OCI-LY1 (cell line): Measurements from ENCODE around the gene CTNND2.

Experiments
- H2AFZ ChIP-seq: fragments of 200-600 bp; sonication (generic), shearing (Covaris generic); 2 replicates; pipeline ENCODE4 v1.6.0; 2014; ENCODE audit warnings: antibody characterized with exemption, mild to moderate bottlenecking, low read length
- H3F3A ChIP-seq: fragments of 200-600 bp; sonication (generic), shearing (Covaris generic); 2 replicates; pipeline ENCODE4 v1.6.0; 2014; ENCODE audit warnings: mild to moderate bottlenecking, antibody characterized with exemption, low read length, moderate library complexity; ENCODE audit not compliant: insufficient read depth
- H3K27ac ChIP-seq: fragments of 200-600 bp; sonication (generic); 2 replicates; pipeline ENCODE4 v1.5.1; 2014; ENCODE audit warnings: low read length, mixed run types, mild to moderate bottlenecking, low read depth; ENCODE audit not compliant: poor library complexity, severe bottlenecking
- H3K27me3 ChIP-seq: fragments of 200-600 bp; sonication (generic); 2 replicates; pipeline ENCODE4 v1.6.0; 2014; ENCODE audit warnings: antibody characterized with exemption, mild to moderate bottlenecking, low read length, moderate library complexity; ENCODE audit not compliant: insufficient read depth
- H3K36me3 ChIP-seq: fragments of 200-600 bp; sonication (generic); 2 replicates; pipeline ENCODE4 v1.6.1; 2014; ENCODE audit warnings: mild to moderate bottlenecking, antibody characterized with exemption, low read length, moderate library complexity, mixed read lengths; ENCODE audit not compliant: insufficient read depth
- H3K4me1 ChIP-seq: fragments of 200-600 bp; sonication (generic); 2 replicates; pipeline ENCODE4 v1.5.1; 2014; ENCODE audit warnings: mild to moderate bottlenecking, low read length, moderate library complexity; ENCODE audit not compliant: insufficient read depth, severe bottlenecking
- H3K4me2 ChIP-seq: fragments of 200-600 bp; sonication (generic), shearing (Covaris generic); 2 replicates; pipeline ENCODE4 v1.6.1; 2014; ENCODE audit warnings: low read length
- H3K4me3 ChIP-seq: fragments of 200-600 bp; sonication (generic); 2 replicates; pipeline ENCODE4 v1.5.1; 2014; ENCODE audit warnings: low read length, low read depth, mild to moderate bottlenecking, mixed read lengths; ENCODE audit not compliant: poor library complexity, severe bottlenecking
- H3K79me2 ChIP-seq: fragments of 200-600 bp; shearing (Covaris generic); 2 replicates; pipeline ENCODE4 v1.6.1; 2016; ENCODE audit warnings: mixed run types, low read length, mixed read lengths; ENCODE audit not compliant: insufficient read depth
- H3K9ac ChIP-seq: fragments of 200-600 bp; sonication (generic), shearing (Covaris generic); 2 replicates; pipeline ENCODE4 v1.6.1; 2014; ENCODE audit warnings: mild to moderate bottlenecking, low read length, mixed read lengths
- H3K9me2 ChIP-seq: fragments of 200-600 bp; sonication (generic), shearing (Covaris generic); 2 replicates; pipeline ENCODE4 v1.6.1; 2014; ENCODE audit warnings: low read depth, mild to moderate bottlenecking, low read length, mixed read lengths
- H3K9me3 ChIP-seq: fragments of 200-600 bp; shearing (Covaris generic); 2 replicates; pipeline ENCODE4 v1.6.1; 2014; ENCODE audit warnings: low read length, mixed read lengths
- H4K20me1 ChIP-seq: fragments of 200-600 bp; sonication (generic), shearing (Covaris generic); 2 replicates; pipeline ENCODE4 v1.6.0; 2016; ENCODE audit warnings: mild to moderate bottlenecking, low read length; ENCODE audit not compliant: insufficient read depth
- CTCF ChIP-seq: fragments of 200-600 bp; sonication (generic), shearing (Covaris generic); IDR thresholded peaks from 2 replicates; pipeline ENCODE4 v1.5.1; 2017; ENCODE audit warnings: mild to moderate bottlenecking, antibody characterized with exemption, low read length, moderate library complexity, mixed read lengths
- EZH2 ChIP-seq: fragments of 200-600 bp; sonication (generic), shearing (Covaris generic); IDR thresholded peaks from 2 replicates; pipeline ENCODE4 v1.8.0; 2017; ENCODE audit warnings: borderline replicate concordance, mixed run types, mild to moderate bottlenecking, antibody characterized with exemption, low read length, moderate library complexity, mixed read lengths

Gene CTNND2

GRCh38 chr5:11152368-11152767 is 751.9 kb downstream of the CTNND2 start:
- Histone ChIP-seq H3K36me3 (no peaks in the 10 kb centered on the region), H4K20me1 (no peaks in the 10 kb centered on the region), H3K9me2 (no peaks in the 10 kb centered on the region), H3K27me3 (no peaks in the 10 kb centered on the region; the same call in 1 of the 2 replicates), H3K79me2 (no peaks in the 10 kb centered on the region), H2AFZ (no peak overlapping the region), H3F3A (no peaks in the 10 kb centered on the region), H3K4me2 (no peak overlapping the region), H3K9me3 (no peaks in the 10 kb centered on the region), H3K9ac (no peak overlapping the region), H3K4me3 (no peak overlapping the region), H3K4me1 (no peaks in the 10 kb centered on the region), H3K27ac (no peak overlapping the region)
- no peak for TF ChIP-seq EZH2
- no peak for TF ChIP-seq CTCF

GRCh38 chr5:11150976-11151375 is 753.3 kb downstream of the CTNND2 start:
- Histone ChIP-seq H3K9me2 (no peaks in the 10 kb centered on the region), H3K4me2 (no peak overlapping the region), H3K27me3 (no peaks in the 10 kb centered on the region), H3K9me3 (no peaks in the 10 kb centered on the region), H3K79me2 (no peaks in the 10 kb centered on the region), H4K20me1 (no peaks in the 10 kb centered on the region), H3F3A (no peaks in the 10 kb centered on the region), H3K4me3 (no peak overlapping the region), H3K4me1 (no peaks in the 10 kb centered on the region), H3K27ac (no peak overlapping the region), H2AFZ (no peak overlapping the region), H3K36me3 (no peaks in the 10 kb centered on the region), H3K9ac (no peak overlapping the region)
- no peak for TF ChIP-seq CTCF
- TF ChIP-seq EZH2 = no peak

DNA sequence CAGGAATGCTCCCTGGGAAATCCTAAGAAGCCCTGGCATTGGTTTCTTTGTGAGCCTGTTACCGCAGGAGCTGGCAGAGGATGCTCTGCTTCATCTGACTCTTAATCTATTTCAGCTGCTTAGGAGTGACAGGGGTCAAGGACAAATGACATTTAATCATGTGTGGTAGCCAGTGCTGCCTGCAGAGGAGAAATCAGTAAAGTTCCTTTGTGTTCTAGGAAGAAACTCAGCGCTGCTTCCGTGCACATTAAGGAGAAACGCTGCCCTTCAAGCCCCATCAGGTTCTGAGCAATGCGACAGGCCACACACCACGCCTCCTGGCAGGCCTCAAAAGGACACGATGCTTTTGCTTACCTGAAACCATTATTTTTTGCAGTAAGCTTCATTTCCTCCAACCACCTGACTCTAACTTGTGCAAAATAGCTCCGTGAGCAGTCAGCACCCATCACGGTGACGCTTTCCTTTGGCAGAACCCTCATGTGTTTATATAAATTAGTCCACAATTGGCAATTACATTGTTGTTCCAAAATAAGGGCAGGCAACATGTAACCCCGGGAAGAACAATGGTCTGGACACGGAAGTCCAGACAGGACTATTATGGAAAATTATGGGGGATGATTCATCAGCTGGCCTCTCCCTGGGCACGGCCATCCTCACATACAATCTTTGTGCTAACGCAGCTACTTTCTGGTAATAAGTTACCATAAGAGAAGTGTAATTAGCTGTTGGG is 755.3 kb downstream of the CTNND2 start:
- no peaks in the 10 kb centered on the region for H3K27me3 ChIP-seq
- H3K79me2 ChIP-seq = no peaks in the 10 kb centered on the region
- no peak overlapping the region for H3K9ac ChIP-seq
- no peaks in the 10 kb centered on the region for H3K4me1 ChIP-seq
- TF ChIP-seq EZH2 (no peak), CTCF (no peak)
- H3K4me3 ChIP-seq = no peak overlapping the region
- H3F3A ChIP-seq = no peaks in the 10 kb centered on the region
- H3K9me3 ChIP-seq = no peaks in the 10 kb centered on the region
- no peak overlapping the region for H2AFZ ChIP-seq
- no peak overlapping the region for H3K4me2 ChIP-seq
- H3K27ac ChIP-seq = no peak overlapping the region
- no peaks in the 10 kb centered on the region for H3K9me2 ChIP-seq
- H4K20me1 ChIP-seq = no peaks in the 10 kb centered on the region
- no peaks in the 10 kb centered on the region for H3K36me3 ChIP-seq
